AG09309 (cell line): ENCODE results near the gene CEBPA.

Experiments used
- DNase-seq: peaks from one replicate; pipeline ENCODE4 v3.0.0-alpha.2; 2010; ENCODE audit warnings: low read depth
- H3K4me3 ChIP-seq: 2 replicates; pipeline ENCODE4 v1.5.1; 2011; ENCODE audit warnings: mild to moderate bottlenecking, low read depth, low read length, moderate library complexity; ENCODE audit not compliant: control insufficient read depth
- CTCF ChIP-seq: IDR thresholded peaks from 2 replicates; pipeline ENCODE4 v1.5.1; 2011; ENCODE audit warnings: mild to moderate bottlenecking, low read depth, low read length, inconsistent platforms; ENCODE audit not compliant: insufficient read depth, control insufficient read depth; ENCODE audit errors: missing control alignments

CEBPA gene

DNA sequence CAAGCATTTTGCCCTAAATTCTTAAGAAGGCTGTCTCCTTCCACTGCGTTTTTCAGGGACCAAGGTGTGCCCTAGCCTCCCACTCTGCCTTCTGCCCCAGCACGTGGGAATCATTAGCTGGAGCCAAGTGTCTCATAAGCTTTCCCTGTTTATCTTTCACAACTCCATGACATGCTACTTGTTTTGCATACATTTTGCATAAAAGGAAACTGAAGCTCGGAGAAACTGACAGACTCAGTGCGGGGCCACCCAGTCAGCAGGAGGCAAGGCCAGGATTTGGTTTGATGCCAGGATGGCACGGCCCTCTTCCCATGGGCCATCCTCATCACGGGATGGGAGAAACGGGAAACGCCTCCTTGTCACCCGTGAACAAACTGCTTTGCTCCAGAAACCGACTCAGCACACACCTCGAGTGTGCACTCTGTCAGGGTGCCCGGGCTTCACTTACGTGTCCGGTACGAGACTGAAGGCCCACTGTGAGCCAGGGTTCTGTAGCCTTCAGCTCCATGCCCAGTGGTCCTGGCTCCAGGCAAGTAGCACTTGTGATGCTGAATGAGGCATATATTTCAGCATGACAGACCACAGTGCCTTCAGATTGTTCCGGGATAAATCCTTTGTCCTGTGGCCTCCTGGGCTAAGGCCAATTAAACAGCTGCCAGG is 9.6 kb downstream of the CEBPA start:
- no peak overlapping the region; the same call in 1 of the 2 replicates for H3K4me3 ChIP-seq
- DNase-seq = no peak
- no peak for TF ChIP-seq CTCF

- no peak for DNase-seq
- no peak overlapping the region for H3K4me3 ChIP-seq
- TF ChIP-seq CTCF = no peak
These were observed 10.5 kb downstream of the CEBPA start for GRCh38 chr19:33291623-33292534.

DNA sequence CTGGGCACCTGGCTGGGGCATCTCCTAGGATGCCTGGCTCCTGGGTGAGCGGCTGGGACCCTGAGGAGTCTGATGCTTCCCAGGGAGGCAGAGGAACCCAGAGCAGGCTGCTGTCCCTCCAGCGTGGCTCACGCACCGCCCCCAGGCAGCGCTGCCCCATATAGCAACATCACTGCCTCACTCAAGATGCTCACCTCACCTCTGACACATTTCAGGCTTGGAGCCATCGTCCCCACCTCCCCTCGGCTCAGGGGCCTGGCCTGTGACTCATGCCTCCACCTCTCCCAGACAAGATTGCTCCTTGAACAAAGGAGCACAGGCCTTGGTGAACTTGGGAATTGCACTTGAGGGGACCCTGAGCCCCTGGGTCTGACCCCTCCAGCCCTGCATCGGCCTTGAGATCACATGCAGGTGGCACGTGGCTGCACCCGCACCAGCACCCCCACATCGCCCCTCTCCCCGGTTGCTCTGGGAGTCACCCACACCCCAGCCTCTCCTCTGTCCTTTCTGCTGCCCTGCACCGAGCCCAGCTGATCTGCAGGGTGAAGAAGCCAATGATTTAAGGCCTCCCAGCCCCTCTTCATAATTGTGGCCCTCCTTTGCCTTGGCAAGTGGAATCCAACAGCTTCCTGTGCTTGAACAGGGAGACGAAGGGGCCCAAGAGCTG is 11.2 kb downstream of the CEBPA start:
- no peak for DNase-seq
- TF ChIP-seq CTCF = no peak
- H3K4me3 ChIP-seq = no peak overlapping the region

DNA sequence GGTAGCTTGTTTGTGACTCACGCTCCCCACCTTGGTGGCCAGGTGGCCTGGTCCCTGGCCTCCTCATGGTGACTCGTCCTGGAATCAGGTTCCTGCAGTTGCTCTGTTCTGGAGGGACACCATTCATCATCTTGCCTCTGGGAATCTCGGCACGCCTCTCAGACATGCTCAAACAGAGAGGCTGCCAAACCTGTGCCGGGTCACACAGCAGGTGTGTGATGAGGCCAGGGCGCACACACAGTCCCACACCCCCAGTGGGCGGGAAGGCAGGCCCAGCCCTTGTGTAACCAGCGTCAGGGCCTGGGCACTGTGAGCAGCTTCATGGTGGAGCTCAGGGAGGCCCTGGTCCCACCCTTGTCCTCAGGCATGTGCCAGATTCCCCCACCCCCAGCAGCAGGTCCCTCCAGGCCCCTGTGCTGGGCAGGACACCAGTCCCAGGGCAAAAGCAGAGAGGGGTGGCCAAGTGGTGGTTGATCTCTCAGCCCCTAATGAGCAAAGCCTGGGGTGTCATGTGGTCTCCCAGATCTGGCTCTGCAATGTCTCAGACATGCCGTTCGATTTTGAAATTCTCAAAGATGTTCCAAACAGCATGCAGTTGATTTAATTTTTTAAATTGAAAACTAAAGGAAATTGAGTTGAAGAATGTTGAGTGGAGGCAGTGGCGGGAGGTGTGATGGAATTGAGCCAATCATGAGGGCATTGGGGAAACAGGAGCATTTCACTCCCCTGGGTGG is 12.1 kb downstream of the CEBPA start:
- H3K4me3 ChIP-seq = no peak overlapping the region
- no peak for TF ChIP-seq CTCF
- no peak for DNase-seq

GRCh38 chr19:33289261-33289660 is 13.1 kb downstream of the CEBPA start:
- TF ChIP-seq CTCF = no peak
- H3K4me3 ChIP-seq = no peak overlapping the region
- no peak for DNase-seq

DNA sequence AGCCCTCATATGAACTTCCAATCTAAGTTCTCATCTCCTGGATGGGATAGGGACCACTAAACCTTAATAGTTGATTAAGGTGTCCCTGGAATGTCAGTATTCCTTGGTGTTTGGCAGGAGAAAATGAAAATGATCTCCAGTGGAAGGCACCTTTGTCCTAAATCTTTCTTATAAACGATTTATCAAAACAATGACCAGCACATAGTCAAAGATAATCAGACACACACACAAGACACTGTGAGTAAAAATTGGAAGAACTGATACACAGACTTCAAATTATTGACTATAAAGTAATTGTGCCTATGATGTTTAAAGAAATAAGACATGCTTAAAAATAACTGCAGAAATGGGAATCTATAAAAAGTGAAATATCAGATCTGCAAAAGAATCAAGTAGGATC is 13.7 kb downstream of the CEBPA start:
- no peak for TF ChIP-seq CTCF
- no peak for DNase-seq
- no peak overlapping the region for H3K4me3 ChIP-seq
